CD4-positive, CD25-positive, alpha-beta regulatory T cell (primary cell): Measurements from ENCODE around the gene ARL4D. TPM values are rescaled to one million over a fixed set of nuclear protein-coding genes. Genes with fewer than 3 reads are reported as not detected.
"Not testable (repeated sequence)": the region's sequence is repeated elsewhere in the genome, so short reads cannot be mapped to it uniquely, and the experiment has no call there.

Experiments
- ATAC-seq, 2 donors: fragments of 150-1000 bp; cut with Tn5 transposase; one replicate each; pipeline ENCODE4 v1.10.0; 2021; ENCODE audit warnings: low read depth in 2 of 2, moderate number of reproducible peaks in 2 of 2, moderate library complexity in 1 of 2
- DNase-seq, 3 donors: peaks; one replicate each; pipeline versions ENCODE4 v3.0.0 to v3.0.0-alpha.2; 2012 to 2022; ENCODE audit warnings: mixed read lengths in 1 of 3
- H3K27ac ChIP-seq: one replicate; pipeline ENCODE4 v1.7.0; 2013; ENCODE audit warnings: mild to moderate bottlenecking, low read length; ENCODE audit not compliant: insufficient read depth, poor library complexity, severe bottlenecking
- H3K27me3 ChIP-seq: one replicate; pipeline ENCODE4 v1.7.0; 2013; ENCODE audit warnings: low read length; ENCODE audit not compliant: control insufficient read depth, insufficient read depth
- H3K36me3 ChIP-seq: one replicate; pipeline ENCODE4 v1.7.0; 2013; ENCODE audit warnings: mild to moderate bottlenecking, low read length, moderate library complexity; ENCODE audit not compliant: control insufficient read depth, insufficient read depth
- H3K4me1 ChIP-seq: 2 replicates; pipeline ENCODE4 v1.7.0; 2013; ENCODE audit warnings: mild to moderate bottlenecking, low read length; ENCODE audit not compliant: insufficient read depth, control insufficient read depth, poor library complexity, severe bottlenecking
- H3K4me3 ChIP-seq: one replicate; pipeline ENCODE4 v1.7.0; 2013; ENCODE audit warnings: low read depth, mild to moderate bottlenecking, low read length, moderate library complexity
- H3K9me3 ChIP-seq, 2 experiments: 1 replicate in 1 of 2; 2 replicates in 1 of 2; pipeline ENCODE4 v1.7.0; 2013; ENCODE audit warnings: low read length in 2 of 2, mild to moderate bottlenecking in 1 of 2, moderate library complexity in 1 of 2; ENCODE audit not compliant: control insufficient read depth in 2 of 2
- H3K27ac Mint-ChIP-seq, 3 donors: one replicate each; pipeline ENCODE4 v1.8.0; 2020 to 2022; ENCODE audit warnings: mild to moderate bottlenecking in 3 of 3, mixed read lengths in 3 of 3, moderate library complexity in 2 of 3
- H3K27me3 Mint-ChIP-seq: one replicate; pipeline ENCODE4 v1.8.0; 2022; ENCODE audit warnings: mild to moderate bottlenecking, mixed read lengths
- H3K36me3 Mint-ChIP-seq: one replicate; pipeline ENCODE4 v1.8.0; 2020; ENCODE audit warnings: mixed read lengths
- H3K4me1 Mint-ChIP-seq, 4 donors: one replicate each; pipeline ENCODE4 v1.8.0; 2020 to 2022; ENCODE audit warnings: mixed read lengths in 4 of 4, mild to moderate bottlenecking in 1 of 4
- H3K4me3 Mint-ChIP-seq, 4 donors: one replicate each; pipeline ENCODE4 v1.8.0; 2020 to 2022; ENCODE audit warnings: mild to moderate bottlenecking in 4 of 4, mixed read lengths in 4 of 4, moderate library complexity in 3 of 4
- H3K9me3 Mint-ChIP-seq, 7 donors: one replicate each; pipeline ENCODE4 v1.8.0; 2020 to 2022; ENCODE audit warnings: mixed read lengths in 7 of 7, mild to moderate bottlenecking in 3 of 7, moderate library complexity in 2 of 7
- polyA plus RNA-seq, 4 donors: library from polyadenylated mRNA; unstranded; fragments of 300-500 nt; fragmentation: Illumina TruSeq; gene quantifications; one replicate each; pipeline ENCODE4 v1.2.3, GENCODE V29; 2021
- total RNA-seq: library from RNA; stranded (reverse); gene quantifications from one replicate; pipeline ENCODE4 v1.2.3, GENCODE V29; 2022

Gene ARL4D
- total and polyA plus RNA-seq, 5 donors from 2014 or later: 1.3 to 4.1 (median 1.7) TPM

DNA sequence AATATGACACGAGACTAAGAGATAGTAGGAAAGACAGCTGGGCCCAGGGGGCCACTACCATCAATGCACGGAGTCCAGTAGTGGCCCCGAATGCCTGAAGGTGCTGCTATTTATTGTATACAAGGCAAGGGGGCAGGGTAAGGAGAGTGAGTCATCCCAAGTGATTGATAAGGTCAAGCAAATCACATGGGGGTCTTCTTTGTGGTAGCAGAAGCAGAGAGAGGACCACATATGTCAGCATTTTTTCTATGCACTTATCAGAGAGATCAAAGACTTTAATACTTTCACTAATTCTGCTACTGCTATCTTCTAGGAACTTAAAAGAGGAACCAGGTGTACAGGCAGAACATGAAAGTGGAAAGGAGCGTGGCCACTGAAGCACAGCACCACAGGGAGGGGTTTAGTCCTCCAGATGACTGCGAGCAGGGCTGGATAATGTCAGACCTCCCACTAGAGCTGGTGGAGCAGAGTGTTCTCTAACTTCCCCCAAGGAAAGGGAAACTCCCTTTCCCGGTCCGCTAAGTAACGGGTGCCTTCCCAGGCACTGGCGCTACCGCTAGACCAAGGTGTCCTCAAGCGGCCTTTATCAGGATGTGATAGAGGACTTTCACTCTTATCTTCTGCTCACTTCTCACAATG is 26.4 kb upstream of the ARL4D start:
- Histone ChIP-seq H3K9me3 (no peaks in the 10 kb centered on the region), H3K36me3 (no peaks in the 10 kb centered on the region), H3K27ac (no peak overlapping the region), H3K4me1 (peaks cover 22% of the 10 kb centered on the region), H3K27me3 (no peaks in the 10 kb centered on the region), H3K4me3 (no peak overlapping the region)
- Mint-ChIP-seq H3K36me3 (peaks cover 7% of the 10 kb centered on the region), H3K27me3 (peaks cover 4% of the 10 kb centered on the region), H3K9me3 (no peaks in the 10 kb centered on the region), H3K27ac (no peak overlapping the region), H3K4me1 (peaks cover 6 to 32% (median 15%) of the 10 kb centered on the region in 4 donors), H3K4me3 (peak overlapping the region in 1 of 4 donors; percentile 33)
- no peak for ATAC-seq
- DNase-seq: peak in 1 of 3 donors; percentile 65

GRCh38 chr17:43373356-43373755 is 25.4 kb upstream of the ARL4D start:
- H3K36me3 Mint-ChIP-seq: peaks cover 7% of the 10 kb centered on the region
- Histone ChIP-seq H3K4me1 (peaks cover 15% of the 10 kb centered on the region), H3K4me3 (no peak overlapping the region), H3K27me3 (no peaks in the 10 kb centered on the region), H3K36me3 (no peaks in the 10 kb centered on the region), H3K9me3 (no peaks in the 10 kb centered on the region), H3K27ac (no peak overlapping the region)
- no peaks in the 10 kb centered on the region for H3K9me3 Mint-ChIP-seq
- peak overlapping the region in 2 of 3 donors; percentile 51 to 63 for H3K27ac Mint-ChIP-seq
- peaks cover 0 to 23% (median 7%) of the 10 kb centered on the region in 4 donors for H3K4me1 Mint-ChIP-seq
- ATAC-seq: no peak
- peaks cover 4% of the 10 kb centered on the region for H3K27me3 Mint-ChIP-seq
- peak overlapping the region in 1 of 4 donors; percentile 30 for H3K4me3 Mint-ChIP-seq
- no peak for DNase-seq

GRCh38 chr17:43375915-43376314 is 22.9 kb upstream of the ARL4D start:
- not testable (repeated sequence) for H3K4me3 ChIP-seq, DNase-seq, H3K27ac Mint-ChIP-seq, ATAC-seq, H3K36me3 ChIP-seq, H3K27me3 Mint-ChIP-seq, H3K36me3 Mint-ChIP-seq, H3K4me1 Mint-ChIP-seq, H3K27ac ChIP-seq, H3K9me3 Mint-ChIP-seq, H3K4me1 ChIP-seq, H3K27me3 ChIP-seq, H3K4me3 Mint-ChIP-seq
- H3K9me3 ChIP-seq: peaks cover 9 to 15% of the 10 kb centered on the region in 2 experiments

GRCh38 chr17:43377056-43377810 is 21.6 kb upstream of the ARL4D start:
- Mint-ChIP-seq H3K36me3 (peaks cover 7% of the 10 kb centered on the region), H3K27me3 (peaks cover 4% of the 10 kb centered on the region), H3K4me1 (peaks cover 0 to 5% (median 2%) of the 10 kb centered on the region in 4 donors), H3K4me3 (no peak overlapping the region), H3K27ac (no peak overlapping the region), H3K9me3 (peaks cover 0 to 7% (median 0%) of the 10 kb centered on the region in 7 donors)
- Histone ChIP-seq H3K4me3 (no peak overlapping the region), H3K9me3 (peaks cover 13 to 18% of the 10 kb centered on the region in 2 experiments), H3K27ac (no peak overlapping the region), H3K4me1 (no peaks in the 10 kb centered on the region), H3K27me3 (no peaks in the 10 kb centered on the region), H3K36me3 (no peaks in the 10 kb centered on the region)
- DNase-seq: no peak
- ATAC-seq: no peak

GRCh38 chr17:43378766-43379165 is 20.0 kb upstream of the ARL4D start:
- DNase-seq (no peak), ATAC-seq (no peak)
- H3K27me3 ChIP-seq: no peaks in the 10 kb centered on the region
- H3K9me3 ChIP-seq: peaks cover 13 to 18% of the 10 kb centered on the region in 2 experiments
- no peak overlapping the region for H3K27ac ChIP-seq
- Mint-ChIP-seq H3K9me3 (peaks cover 0 to 7% (median 0%) of the 10 kb centered on the region in 7 donors), H3K4me1 (peaks cover 0 to 8% (median 1%) of the 10 kb centered on the region in 4 donors), H3K36me3 (peaks cover 7% of the 10 kb centered on the region), H3K27me3 (peaks cover under 1% of the 10 kb centered on the region), H3K27ac (no peak overlapping the region), H3K4me3 (no peak overlapping the region)
- no peak overlapping the region for H3K4me3 ChIP-seq
- no peaks in the 10 kb centered on the region for H3K36me3 ChIP-seq
- H3K4me1 ChIP-seq: no peaks in the 10 kb centered on the region

GRCh38 chr17:43380307-43380706 is 18.5 kb upstream of the ARL4D start:
- no peak overlapping the region for H3K27ac ChIP-seq
- no peak for DNase-seq

GRCh38 chr17:43381204-43381603 is 17.6 kb upstream of the ARL4D start:
- Histone ChIP-seq H3K4me3 (no peak overlapping the region), H3K27ac (no peak overlapping the region), H3K27me3 (no peaks in the 10 kb centered on the region), H3K36me3 (no peaks in the 10 kb centered on the region), H3K9me3 (peaks cover 13 to 18% of the 10 kb centered on the region in 2 experiments), H3K4me1 (no peaks in the 10 kb centered on the region)
- Mint-ChIP-seq H3K27ac (peak overlapping the region in 1 of 3 donors; percentile 32), H3K9me3 (peaks cover 0 to 9% (median 0%) of the 10 kb centered on the region in 7 donors), H3K4me3 (no peak overlapping the region), H3K36me3 (no peaks in the 10 kb centered on the region), H3K27me3 (peaks cover 5% of the 10 kb centered on the region), H3K4me1 (peaks cover 0 to 10% (median 5%) of the 10 kb centered on the region in 4 donors)
- DNase-seq (no peak), ATAC-seq (no peak)

More at GRCh38 chr17:43380307-43380706, 18.5 kb upstream of the ARL4D start:
- Mint-ChIP-seq H3K9me3 (peaks cover 0 to 8% (median 0%) of the 10 kb centered on the region in 7 donors), H3K27ac (no peak overlapping the region), H3K27me3 (peaks cover 5% of the 10 kb centered on the region), H3K36me3 (no peaks in the 10 kb centered on the region), H3K4me3 (no peak overlapping the region), H3K4me1 (peaks cover 0 to 10% (median 2%) of the 10 kb centered on the region in 4 donors)
- no peaks in the 10 kb centered on the region for H3K27me3 ChIP-seq
- no peaks in the 10 kb centered on the region for H3K4me1 ChIP-seq
- no peaks in the 10 kb centered on the region for H3K36me3 ChIP-seq
- H3K4me3 ChIP-seq: no peak overlapping the region
- H3K9me3 ChIP-seq: peaks cover 13 to 18% of the 10 kb centered on the region in 2 experiments
- ATAC-seq: no peak
